DMS 273 (cell line): ENCODE measurements around the gene CREB3L1.

ENCODE experiments used
- DNase-seq: peaks from one replicate; lab custom pipeline; 2025; ENCODE audit not compliant: unreplicated experiment; lab: John Stamatoyannopoulos, UW

CREB3L1 gene

DNA sequence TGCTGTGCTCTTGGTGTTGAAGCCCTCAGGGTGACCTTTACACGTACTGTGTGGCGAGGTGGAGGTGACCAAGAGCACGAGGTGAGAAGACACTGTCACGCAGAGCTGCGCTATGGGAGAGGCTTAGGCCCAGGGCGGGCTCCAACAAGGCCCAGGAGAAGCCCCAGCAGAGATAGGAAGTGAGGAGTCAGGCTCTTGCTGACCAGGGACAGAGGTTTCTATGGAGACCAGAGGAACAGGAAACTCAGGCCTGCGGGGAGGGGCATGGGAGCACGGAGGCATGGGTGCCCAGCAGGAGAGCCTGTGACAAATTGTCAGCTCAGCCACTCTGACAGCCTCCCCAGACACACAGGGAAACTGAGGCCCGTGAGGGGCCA, 85.6 kb downstream of the CREB3L1 start:
- DNase-seq = no peak

DNA sequence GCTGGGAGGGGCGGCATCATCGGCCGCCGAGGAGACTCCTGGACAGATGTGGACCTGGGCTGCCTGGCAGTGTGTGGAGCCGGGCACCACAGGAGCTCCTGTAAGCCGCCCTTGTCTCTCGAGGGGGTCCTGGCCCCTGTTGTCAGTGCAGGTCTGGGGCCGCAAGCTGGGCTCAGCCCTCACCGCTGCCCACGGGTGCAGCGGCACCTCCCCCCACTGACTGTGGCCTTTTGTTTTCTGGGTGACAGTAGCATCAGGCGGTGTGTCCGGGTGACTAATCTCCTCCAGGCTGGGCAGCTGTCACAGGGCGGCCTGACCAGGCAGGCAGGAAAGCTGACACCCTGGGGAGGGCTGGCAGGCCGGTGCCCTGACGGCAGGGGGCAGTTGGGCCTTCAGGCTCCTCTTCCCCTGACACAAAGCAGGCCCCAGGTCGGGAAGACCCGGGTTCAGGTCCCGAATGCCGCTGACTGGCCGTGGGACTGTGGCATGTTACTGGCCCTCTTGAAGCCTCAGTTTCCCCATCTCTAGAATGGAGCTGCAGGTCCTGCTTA, 86.1 kb downstream of the CREB3L1 start:
- DNase-seq = peak; percentile 50

DNA sequence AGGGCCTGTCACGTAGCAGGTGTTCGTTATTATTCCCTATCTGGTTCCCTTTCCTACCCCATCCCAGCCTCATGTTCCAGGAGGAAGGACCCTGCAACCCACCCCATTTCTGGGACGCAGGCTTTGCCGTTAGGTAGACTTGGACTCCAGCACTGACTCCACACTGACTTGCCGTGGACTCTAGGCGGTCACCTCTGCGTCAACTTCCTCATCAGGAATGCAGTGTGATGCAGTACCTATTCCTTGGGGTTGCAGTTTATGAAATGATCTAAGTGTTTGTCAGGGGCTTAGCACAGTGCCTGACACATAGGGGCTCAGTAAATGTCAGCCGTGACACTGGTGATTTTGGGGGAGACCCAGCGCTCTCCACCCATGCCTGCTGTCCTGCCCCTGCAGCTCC, 86.6 kb downstream of the CREB3L1 start:
- DNase-seq = no peak

DNA sequence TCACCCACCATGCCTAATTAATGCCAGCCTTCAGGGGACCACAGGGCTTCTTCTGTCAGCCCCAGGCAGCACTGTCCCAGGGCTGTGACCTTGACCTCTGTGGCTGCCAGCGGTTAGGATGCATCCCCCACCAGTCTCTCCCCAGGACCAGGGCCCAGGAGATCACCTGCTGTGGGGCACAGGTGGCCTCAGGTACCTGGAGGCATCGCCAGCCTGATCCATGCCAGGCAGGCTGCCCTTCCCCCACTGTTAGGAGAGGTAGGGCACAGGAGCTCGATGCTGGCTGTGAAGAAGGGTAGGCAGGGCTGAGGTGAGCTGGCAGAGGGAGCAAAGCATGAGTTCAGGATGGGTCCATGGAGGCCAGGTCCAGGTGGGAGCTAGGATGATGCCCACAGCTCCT, 87.3 kb downstream of the CREB3L1 start:
- no peak for DNase-seq

DNA sequence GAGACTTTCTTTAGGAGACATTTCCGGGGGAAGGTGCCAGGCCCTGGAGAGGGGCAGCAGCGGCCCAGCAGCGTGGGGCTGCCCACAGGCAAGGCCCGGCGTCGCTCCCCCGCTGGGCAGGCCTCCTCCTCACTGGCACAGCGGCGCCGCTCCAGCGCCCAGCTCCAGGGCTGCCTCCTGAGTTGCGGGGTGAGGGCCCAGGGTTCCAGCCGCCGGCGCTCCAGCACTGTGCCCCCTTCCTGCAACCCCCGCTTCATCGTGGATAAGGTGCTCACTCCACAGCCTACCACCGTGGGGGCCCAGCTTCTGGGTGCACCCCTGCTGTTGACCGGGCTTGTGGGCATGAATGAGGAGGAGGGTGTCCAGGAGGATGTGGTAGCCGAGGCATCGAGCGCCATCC, 88.8 kb downstream of the CREB3L1 start:
- no peak for DNase-seq

DNA sequence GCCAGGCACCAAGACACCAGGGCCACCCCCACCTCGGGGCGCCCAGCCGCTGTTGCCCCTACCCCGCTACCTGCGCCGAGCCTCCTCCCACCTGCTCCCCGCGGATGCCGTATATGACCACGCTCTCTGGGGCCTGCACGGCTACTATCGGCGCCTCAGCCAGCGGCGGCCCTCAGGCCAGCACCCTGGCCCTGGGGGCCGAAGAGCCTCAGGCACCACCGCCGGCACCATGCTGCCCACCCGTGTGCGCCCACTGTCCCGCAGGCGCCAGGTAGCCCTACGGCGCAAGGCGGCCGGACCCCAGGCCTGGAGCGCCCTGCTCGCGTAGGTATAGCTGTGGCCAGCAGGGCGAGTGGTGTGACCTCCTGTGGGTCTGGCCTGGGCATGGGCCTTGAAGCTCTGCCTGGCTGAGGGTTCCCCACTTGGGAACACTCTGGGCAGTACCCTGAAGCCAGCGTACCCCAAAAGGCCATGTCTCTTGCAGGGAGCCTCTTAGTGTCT, 89.2 kb downstream of the CREB3L1 start:
- DNase-seq = no peak

DNA sequence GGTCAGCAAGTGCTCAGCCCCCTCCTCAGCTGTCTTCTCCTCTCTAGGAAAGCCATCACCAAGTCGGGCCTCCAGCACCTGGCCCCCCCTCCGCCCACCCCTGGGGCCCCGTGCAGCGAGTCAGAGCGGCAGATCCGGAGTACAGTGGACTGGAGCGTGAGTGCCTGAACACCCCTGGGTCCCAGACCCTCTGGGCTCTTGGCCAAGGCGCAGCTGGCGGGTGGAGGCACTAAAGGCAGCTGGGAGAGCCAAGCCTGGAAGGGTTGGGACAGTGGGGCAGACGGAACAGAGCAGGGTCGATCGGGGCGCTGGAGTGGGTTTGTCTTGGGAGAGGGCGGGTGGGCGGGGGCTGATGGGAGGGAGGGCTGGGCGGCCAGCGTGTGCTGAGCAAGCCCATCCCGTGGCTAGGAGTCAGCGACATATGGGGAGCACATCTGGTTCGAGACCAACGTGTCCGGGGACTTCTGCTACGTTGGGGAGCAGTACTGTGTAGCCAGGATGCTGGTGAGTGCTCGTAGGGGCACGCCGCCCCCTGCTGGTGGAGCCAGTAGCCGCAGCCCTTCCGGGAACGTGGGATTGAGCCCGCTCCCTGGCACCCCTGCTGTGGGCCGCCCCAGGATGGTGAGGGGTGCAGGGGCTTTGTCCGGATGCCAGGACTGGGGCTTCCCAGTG, 89.9 kb downstream of the CREB3L1 start:
- peak; percentile 95 for DNase-seq

DNA sequence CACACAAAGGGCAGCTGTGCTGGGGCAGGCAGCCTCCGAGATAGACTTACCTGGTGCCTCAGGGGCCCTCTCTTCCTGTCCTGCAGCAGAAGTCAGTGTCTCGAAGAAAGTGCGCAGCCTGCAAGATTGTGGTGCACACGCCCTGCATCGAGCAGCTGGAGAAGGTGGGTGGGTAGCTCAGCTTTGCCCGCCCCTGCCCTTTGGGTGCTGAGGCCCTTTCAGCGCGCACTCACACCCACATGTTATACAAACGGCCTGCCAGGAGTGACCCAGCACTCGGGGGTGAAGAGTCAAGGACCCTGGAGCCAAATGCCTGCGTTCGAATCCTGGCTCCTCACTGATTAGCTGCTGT, 90.4 kb downstream of the CREB3L1 start:
- no peak for DNase-seq

DNA sequence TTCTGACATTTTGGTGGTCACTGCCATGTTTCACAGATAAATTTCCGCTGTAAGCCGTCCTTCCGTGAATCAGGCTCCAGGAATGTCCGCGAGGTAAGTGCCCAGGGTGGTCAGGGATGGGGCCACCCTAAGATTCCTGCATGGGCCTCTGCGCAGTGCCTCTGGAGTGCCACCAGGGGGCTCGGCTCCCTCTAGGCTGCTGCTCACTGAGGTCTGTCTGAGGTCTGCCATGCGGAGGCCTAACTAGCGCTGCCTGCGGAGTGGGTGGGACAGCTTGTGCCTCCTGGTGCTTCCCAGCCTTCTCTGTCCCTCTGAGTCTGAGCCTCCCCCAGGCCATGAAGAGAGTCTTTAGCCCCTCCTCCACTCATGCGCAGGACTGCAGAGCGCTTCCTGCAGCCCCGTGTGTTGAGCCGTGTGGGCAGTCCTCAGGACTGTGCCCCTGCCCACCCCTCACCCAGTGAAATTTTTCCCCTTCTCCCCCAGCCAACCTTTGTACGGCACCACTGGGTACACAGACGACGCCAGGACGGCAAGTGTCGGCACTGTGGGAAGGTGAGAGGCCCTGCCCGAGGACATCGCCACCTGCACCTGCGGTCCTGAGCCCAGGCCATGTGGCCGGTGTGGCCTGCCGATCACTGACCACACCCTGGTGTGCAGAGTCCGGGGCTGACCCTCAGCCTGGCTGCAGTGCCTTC, 92.1 kb downstream of the CREB3L1 start:
- peak; percentile 83 for DNase-seq

DNA sequence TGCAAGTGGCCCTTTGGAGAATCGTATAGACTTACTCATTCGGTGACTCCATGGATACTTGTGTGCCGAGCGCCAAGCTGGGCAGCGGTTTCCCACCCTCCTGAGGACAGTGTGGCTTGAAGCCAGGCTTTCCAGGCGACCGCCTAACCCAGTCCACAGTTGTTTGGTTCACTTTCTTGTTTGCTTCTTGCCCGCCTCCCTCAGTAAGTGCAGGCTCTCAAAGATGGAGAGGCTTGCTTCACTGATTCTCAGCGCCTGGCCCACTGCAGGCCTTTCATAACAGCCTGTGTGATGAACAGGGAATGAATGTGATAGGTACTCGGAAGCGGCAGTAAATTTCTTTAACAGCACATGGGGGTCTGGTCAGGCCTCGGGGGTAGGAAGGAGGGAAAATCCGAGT, 92.8 kb downstream of the CREB3L1 start:
- DNase-seq = no peak
